ENCODE data around the gene RHBDL2. TPM values are rescaled to one million over a fixed set of nuclear protein-coding genes. Genes with fewer than 3 reads are reported as not detected.

Gene RHBDL2
- total and polyA plus RNA-seq, 9 of the 15 experiments (the other 6 are each of a cell fraction or from before 2014, with no cell fraction given): not detected

DNA sequence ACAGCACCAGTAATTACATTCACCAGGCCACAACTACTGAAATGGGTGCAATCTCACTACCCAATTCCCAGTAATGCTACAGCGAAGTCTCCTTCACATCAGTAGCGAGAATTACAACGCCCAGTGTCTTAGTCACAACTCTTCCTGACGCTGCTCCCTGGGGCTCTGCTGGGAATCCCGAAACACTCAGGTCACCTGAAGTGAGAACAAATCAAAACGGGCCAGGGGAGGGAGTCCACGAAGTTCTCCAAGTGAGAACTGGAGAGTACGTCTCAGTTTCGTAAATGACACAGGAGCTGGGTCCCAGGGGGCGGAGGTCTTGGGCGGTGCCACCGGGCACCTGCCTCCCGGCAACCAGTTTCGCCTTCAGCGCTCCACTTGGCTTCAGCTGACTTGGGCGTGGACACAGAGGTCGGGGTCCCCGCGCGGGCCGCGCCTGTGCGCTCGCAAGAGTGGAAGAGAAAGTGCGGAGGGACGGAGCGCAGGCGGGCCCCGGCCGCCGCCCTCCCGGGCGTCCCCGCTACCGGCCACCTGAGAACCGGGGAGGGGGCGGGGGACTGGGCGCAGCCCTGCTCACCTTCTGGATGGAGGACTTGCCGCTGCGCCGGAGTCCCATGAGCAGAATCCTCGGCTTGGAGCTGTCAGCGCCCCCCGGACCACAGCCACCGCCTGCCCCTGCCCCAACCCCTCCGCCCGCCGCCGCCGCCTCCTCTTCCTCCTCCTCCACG is 82.6 kb downstream of the RHBDL2 start:
- peaks cover 46% of the 10 kb centered on the region for H3K36me3 ChIP-seq (ENCODE audit: control insufficient read depth, insufficient read depth, low read length)
- peak; percentile 54 for ATAC-seq
- DNase-seq (ENCODE audit: extremely low read depth in 1 of 4, low spot score in 3 of 4): peak; percentile 54 to 58 (median 57)
- H3K27ac ChIP-seq (ENCODE audit: extremely low read depth, low read depth, low read length): peak overlapping the region; percentile 12; the same call in 1 of the 3 replicates
- no peaks in the 10 kb centered on the region for H3K9me1 ChIP-seq (ENCODE audit: control insufficient read depth, insufficient read depth, low read length)
- no peaks in the 10 kb centered on the region; the same call in 1 of the 2 replicates for H4K20me1 ChIP-seq (replicated peaks; ENCODE audit: control insufficient read depth, insufficient read depth, low read length)
- peaks cover 28% of the 10 kb centered on the region for H3K79me2 ChIP-seq (ENCODE audit: control insufficient read depth, insufficient read depth, low read length)
- under 1% methylated on average over 27 of the region's 51 CpGs for WGBS (ENCODE audit: insufficient coverage, low coverage, missing lambda C conversion rate)
- CTCF ChIA-PET (ENCODE audit: low intra/inter-chr PET ratio): no interaction called here
- in situ Hi-C loops (cut with MboI) (no loop called here), intact Hi-C loops (cut with micrococcal nuclease) (loop anchor here (1.0 to 5.0 kb wide), 2 partner anchors 105 to 228 kb away; no protein-coding TSS in a partner anchor)
- no peaks in the 10 kb centered on the region for H3K27me3 ChIP-seq (ENCODE audit: control insufficient read depth in 2 of 2, insufficient read depth in 2 of 2, low read length in 2 of 2)
- BruUV-seq (replicated peaks): no TSS peak
- POLR2A ChIA-PET: interaction anchor here (0.6 to 4.4 kb wide), 2 partner anchors 12 to 14 kb away, joined by 5 to 22 read pairs; partner anchors contain the start of gene MYCBP
- H3K9ac ChIP-seq (ENCODE audit: insufficient read depth in 1 of 2, low read depth in 2 of 2, low read length in 2 of 2): peak overlapping the region; percentile 57 to 94
- peak overlapping the region; percentile 50; the same call in 1 of the 2 replicates for H2AFZ ChIP-seq (ENCODE audit: low read depth, low read length)
- no peaks in the 10 kb centered on the region for H3K9me3 ChIP-seq (replicated peaks; ENCODE audit: control insufficient read depth, insufficient read depth, low read depth, low read length)
- H3K4me1 ChIP-seq (replicated peaks in 1 of 2; ENCODE audit: control insufficient read depth in 2 of 2, insufficient read depth in 2 of 2, low read length in 2 of 2): peaks cover 15 to 22% of the 10 kb centered on the region in 2 experiments; a peak in 4 of 5 replicates
- peak overlapping the region; percentile 80 for H3K4me2 ChIP-seq (ENCODE audit: insufficient read depth, low read length)
- H3K4me3 ChIP-seq: peak overlapping the region; percentile 66
- peak; percentile 60 for FAIRE-seq
- TF ChIP-seq, protein P1, sequence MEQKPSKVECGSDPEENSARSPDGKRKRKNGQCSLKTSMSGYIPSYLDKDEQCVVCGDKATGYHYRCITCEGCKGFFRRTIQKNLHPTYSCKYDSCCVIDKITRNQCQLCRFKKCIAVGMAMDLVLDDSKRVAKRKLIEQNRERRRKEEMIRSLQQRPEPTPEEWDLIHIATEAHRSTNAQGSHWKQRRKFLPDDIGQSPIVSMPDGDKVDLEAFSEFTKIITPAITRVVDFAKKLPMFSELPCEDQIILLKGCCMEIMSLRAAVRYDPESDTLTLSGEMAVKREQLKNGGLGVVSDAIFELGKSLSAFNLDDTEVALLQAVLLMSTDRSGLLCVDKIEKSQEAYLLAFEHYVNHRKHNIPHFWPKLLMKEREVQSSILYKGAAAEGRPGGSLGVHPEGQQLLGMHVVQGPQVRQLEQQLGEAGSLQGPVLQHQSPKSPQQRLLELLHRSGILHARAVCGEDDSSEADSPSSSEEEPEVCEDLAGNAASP (IDR thresholded peaks at IDR 0.05): no peak
- TF ChIP-seq ERF (CRISPR knock-in tag; IDR thresholded peaks at IDR 0.05) (0 out of 2 replicates have a peak, but pooled peaks have one; percentile 12), PHF20 (IDR thresholded peaks at IDR 0.05; ENCODE audit: partially characterized antibody) (no peak), HMGN3 (IDR thresholded peaks at IDR 0.05; ENCODE audit: borderline replicate concordance, extremely low read depth, insufficient read length, low read depth, low read length) (peak; percentile 51)
- TF ChIP-seq, protein P2, sequence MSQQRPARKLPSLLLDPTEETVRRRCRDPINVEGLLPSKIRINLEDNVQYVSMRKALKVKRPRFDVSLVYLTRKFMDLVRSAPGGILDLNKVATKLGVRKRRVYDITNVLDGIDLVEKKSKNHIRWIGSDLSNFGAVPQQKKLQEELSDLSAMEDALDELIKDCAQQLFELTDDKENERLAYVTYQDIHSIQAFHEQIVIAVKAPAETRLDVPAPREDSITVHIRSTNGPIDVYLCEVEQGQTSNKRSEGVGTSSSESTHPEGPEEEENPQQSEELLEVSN (IDR thresholded peaks at IDR 0.05; ENCODE audit: borderline replicate concordance in 1 of 2, extremely low read depth in 1 of 2, insufficient read depth in 1 of 2, insufficient read length in 1 of 2, low read depth in 1 of 2, low read length in 1 of 2, poor library complexity in 1 of 2, severe bottlenecking in 1 of 2): peak in 1 of 2 experiments; percentile 16
- TF ChIP-seq, protein P3, sequence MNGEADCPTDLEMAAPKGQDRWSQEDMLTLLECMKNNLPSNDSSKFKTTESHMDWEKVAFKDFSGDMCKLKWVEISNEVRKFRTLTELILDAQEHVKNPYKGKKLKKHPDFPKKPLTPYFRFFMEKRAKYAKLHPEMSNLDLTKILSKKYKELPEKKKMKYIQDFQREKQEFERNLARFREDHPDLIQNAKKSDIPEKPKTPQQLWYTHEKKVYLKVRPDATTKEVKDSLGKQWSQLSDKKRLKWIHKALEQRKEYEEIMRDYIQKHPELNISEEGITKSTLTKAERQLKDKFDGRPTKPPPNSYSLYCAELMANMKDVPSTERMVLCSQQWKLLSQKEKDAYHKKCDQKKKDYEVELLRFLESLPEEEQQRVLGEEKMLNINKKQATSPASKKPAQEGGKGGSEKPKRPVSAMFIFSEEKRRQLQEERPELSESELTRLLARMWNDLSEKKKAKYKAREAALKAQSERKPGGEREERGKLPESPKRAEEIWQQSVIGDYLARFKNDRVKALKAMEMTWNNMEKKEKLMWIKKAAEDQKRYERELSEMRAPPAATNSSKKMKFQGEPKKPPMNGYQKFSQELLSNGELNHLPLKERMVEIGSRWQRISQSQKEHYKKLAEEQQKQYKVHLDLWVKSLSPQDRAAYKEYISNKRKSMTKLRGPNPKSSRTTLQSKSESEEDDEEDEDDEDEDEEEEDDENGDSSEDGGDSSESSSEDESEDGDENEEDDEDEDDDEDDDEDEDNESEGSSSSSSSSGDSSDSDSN (IDR thresholded peaks at IDR 0.05; ENCODE audit: borderline replicate concordance in 1 of 2, low read depth in 2 of 2, low read length in 2 of 2): peak in 1 of 2 experiments; percentile 61; a peak in 2 of 4 replicates
- TF ChIP-seq, protein P4, sequence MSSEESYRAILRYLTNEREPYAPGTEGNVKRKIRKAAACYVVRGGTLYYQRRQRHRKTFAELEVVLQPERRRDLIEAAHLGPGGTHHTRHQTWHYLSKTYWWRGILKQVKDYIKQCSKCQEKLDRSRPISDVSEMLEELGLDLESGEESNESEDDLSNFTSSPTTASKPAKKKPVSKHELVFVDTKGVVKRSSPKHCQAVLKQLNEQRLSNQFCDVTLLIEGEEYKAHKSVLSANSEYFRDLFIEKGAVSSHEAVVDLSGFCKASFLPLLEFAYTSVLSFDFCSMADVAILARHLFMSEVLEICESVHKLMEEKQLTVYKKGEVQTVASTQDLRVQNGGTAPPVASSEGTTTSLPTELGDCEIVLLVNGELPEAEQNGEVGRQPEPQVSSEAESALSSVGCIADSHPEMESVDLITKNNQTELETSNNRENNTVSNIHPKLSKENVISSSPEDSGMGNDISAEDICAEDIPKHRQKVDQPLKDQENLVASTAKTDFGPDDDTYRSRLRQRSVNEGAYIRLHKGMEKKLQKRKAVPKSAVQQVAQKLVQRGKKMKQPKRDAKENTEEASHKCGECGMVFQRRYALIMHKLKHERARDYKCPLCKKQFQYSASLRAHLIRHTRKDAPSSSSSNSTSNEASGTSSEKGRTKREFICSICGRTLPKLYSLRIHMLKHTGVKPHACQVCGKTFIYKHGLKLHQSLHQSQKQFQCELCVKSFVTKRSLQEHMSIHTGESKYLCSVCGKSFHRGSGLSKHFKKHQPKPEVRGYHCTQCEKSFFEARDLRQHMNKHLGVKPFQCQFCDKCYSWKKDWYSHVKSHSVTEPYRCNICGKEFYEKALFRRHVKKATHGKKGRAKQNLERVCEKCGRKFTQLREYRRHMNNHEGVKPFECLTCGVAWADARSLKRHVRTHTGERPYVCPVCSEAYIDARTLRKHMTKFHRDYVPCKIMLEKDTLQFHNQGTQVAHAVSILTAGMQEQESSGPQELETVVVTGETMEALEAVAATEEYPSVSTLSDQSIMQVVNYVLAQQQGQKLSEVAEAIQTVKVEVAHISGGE (CRISPR knock-in tag; IDR thresholded peaks at IDR 0.05): peak in 1 of 3 experiments; percentile 11; a peak in 1 of 6 replicates

Data from K562 (cell line).